ENCODE results near the gene IRF1.

DNA sequence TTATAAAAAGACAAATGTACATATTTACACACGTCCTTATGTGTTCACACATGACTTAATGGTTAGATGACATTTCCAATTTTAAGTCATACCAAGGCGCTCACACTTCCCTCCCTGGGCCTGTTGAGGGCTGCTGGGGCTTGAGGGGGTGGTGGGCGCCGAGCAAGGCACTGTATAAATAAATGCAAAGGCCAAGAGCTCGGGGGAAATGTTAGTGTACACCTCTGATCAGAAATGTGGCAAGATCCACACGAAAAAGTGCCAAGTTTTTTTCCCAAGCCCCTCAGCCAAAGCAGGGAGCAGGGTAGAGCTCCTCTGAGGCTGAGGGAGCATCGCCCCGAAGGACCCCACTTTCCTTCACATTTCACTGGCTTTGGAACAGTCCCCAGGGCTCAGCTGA, 7.5 kb downstream of the IRF1 start:
- TF ChIP-seq, protein P1, sequence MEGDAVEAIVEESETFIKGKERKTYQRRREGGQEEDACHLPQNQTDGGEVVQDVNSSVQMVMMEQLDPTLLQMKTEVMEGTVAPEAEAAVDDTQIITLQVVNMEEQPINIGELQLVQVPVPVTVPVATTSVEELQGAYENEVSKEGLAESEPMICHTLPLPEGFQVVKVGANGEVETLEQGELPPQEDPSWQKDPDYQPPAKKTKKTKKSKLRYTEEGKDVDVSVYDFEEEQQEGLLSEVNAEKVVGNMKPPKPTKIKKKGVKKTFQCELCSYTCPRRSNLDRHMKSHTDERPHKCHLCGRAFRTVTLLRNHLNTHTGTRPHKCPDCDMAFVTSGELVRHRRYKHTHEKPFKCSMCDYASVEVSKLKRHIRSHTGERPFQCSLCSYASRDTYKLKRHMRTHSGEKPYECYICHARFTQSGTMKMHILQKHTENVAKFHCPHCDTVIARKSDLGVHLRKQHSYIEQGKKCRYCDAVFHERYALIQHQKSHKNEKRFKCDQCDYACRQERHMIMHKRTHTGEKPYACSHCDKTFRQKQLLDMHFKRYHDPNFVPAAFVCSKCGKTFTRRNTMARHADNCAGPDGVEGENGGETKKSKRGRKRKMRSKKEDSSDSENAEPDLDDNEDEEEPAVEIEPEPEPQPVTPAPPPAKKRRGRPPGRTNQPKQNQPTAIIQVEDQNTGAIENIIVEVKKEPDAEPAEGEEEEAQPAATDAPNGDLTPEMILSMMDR (IDR thresholded peaks at IDR 0.05): no peak
- TF ChIP-seq POLR2AphosphoS5 (IDR thresholded peaks at IDR 0.05) (no peak), EP300 (IDR thresholded peaks at IDR 0.05) (no peak)
